Measurements from ENCODE around the gene VPS4B.

VPS4B gene

DNA sequence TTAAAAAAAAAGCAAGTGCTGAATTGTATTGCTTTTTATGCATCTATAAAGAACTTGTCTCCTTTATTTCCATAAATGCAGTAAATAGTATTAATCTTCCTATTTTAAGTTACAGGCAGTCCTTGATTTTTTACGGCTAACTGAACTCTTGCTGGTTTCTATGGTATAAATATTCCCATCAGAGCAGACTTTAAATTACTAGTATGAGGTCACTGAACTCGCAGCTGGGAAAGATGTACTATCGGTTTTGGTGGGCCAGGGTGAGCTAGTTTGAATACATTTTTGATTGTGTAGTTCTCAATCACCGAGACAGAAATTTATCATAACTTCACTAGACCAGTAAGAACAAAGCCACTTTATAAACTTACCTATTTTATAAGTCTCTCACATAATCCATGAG is 34.4 kb downstream of the VPS4B start:
- Histone ChIP-seq H3K9me3 (ENCODE audit: low read length) (no peaks in the 10 kb centered on the region), H3K4me2 (ENCODE audit: low read length) (no peak overlapping the region), H3F3A (ENCODE audit: insufficient read depth, low read length) (no peaks in the 10 kb centered on the region), H3K4me3 (ENCODE audit: low read depth, low read length, poor library complexity, severe bottlenecking) (no peak overlapping the region), H3K27ac (ENCODE audit: low read depth, low read length, poor library complexity, severe bottlenecking) (no peak overlapping the region), H2AFZ (ENCODE audit: low read length) (no peak overlapping the region), H4K20me1 (ENCODE audit: insufficient read depth, low read length) (no peaks in the 10 kb centered on the region), H3K9ac (ENCODE audit: low read length) (no peak overlapping the region), H3K27me3 (ENCODE audit: insufficient read depth, low read length) (no peaks in the 10 kb centered on the region), H3K79me2 (ENCODE audit: insufficient read depth, low read length) (no peaks in the 10 kb centered on the region), H3K4me1 (ENCODE audit: insufficient read depth, low read length, severe bottlenecking) (no peaks in the 10 kb centered on the region), H3K9me2 (ENCODE audit: low read depth, low read length) (no peaks in the 10 kb centered on the region), H3K36me3 (ENCODE audit: insufficient read depth, low read length) (peaks cover 26% of the 10 kb centered on the region)
- TF ChIP-seq, protein P1, sequence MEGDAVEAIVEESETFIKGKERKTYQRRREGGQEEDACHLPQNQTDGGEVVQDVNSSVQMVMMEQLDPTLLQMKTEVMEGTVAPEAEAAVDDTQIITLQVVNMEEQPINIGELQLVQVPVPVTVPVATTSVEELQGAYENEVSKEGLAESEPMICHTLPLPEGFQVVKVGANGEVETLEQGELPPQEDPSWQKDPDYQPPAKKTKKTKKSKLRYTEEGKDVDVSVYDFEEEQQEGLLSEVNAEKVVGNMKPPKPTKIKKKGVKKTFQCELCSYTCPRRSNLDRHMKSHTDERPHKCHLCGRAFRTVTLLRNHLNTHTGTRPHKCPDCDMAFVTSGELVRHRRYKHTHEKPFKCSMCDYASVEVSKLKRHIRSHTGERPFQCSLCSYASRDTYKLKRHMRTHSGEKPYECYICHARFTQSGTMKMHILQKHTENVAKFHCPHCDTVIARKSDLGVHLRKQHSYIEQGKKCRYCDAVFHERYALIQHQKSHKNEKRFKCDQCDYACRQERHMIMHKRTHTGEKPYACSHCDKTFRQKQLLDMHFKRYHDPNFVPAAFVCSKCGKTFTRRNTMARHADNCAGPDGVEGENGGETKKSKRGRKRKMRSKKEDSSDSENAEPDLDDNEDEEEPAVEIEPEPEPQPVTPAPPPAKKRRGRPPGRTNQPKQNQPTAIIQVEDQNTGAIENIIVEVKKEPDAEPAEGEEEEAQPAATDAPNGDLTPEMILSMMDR (IDR thresholded peaks at IDR 0.05; ENCODE audit: low read length): no peak
- no peak for TF ChIP-seq EZH2 (IDR thresholded peaks at IDR 0.05; ENCODE audit: borderline replicate concordance, low read length)

DNA sequence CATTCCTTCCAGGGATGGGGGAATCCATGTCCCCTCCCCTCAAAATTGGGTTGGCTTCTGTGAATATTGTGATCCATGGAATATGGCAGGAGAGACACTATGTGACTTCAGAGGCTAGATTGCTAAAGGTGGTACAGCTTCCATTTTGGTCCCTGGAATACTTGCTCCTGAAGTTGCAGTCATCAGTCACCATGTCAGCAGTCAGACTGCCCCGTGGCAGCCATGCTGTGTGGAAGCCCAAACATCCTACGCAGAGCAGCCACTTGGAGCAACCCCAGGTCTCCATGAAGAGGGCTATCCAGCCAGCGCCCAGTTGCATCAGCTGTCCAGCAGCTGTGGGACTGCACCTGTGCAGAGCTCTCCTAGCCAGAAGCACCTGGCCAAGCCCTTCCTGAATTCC is 39.4 kb downstream of the VPS4B start:
- TF ChIP-seq, protein P1 (IDR thresholded peaks at IDR 0.05; ENCODE audit: low read length): no peak
- no peak for TF ChIP-seq EZH2 (IDR thresholded peaks at IDR 0.05; ENCODE audit: borderline replicate concordance, low read length)

GRCh38 chr18:63379639-63379962 is 42.7 kb downstream of the VPS4B start:
- H2AFZ ChIP-seq (ENCODE audit: low read length): no peak overlapping the region
- H3K9me2 ChIP-seq (ENCODE audit: low read depth, low read length): no peaks in the 10 kb centered on the region
- H3K79me2 ChIP-seq (ENCODE audit: insufficient read depth, low read length): no peaks in the 10 kb centered on the region
- no peaks in the 10 kb centered on the region for H4K20me1 ChIP-seq (ENCODE audit: insufficient read depth, low read length)
- TF ChIP-seq, protein P1 (IDR thresholded peaks at IDR 0.05; ENCODE audit: low read length): no peak
- no peak for TF ChIP-seq EZH2 (IDR thresholded peaks at IDR 0.05; ENCODE audit: borderline replicate concordance, low read length)
- no peak overlapping the region for H3K27ac ChIP-seq (ENCODE audit: low read depth, low read length, poor library complexity, severe bottlenecking)
- no peaks in the 10 kb centered on the region for H3K36me3 ChIP-seq (ENCODE audit: insufficient read depth, low read length)
- H3K9me3 ChIP-seq (ENCODE audit: low read length): no peaks in the 10 kb centered on the region
- H3K4me1 ChIP-seq (ENCODE audit: insufficient read depth, low read length, severe bottlenecking): no peaks in the 10 kb centered on the region
- H3F3A ChIP-seq (ENCODE audit: insufficient read depth, low read length): no peaks in the 10 kb centered on the region
- H3K4me3 ChIP-seq (ENCODE audit: low read depth, low read length, poor library complexity, severe bottlenecking): no peak overlapping the region
- H3K4me2 ChIP-seq (ENCODE audit: low read length): no peak overlapping the region
- no peaks in the 10 kb centered on the region for H3K27me3 ChIP-seq (ENCODE audit: insufficient read depth, low read length)
- no peak overlapping the region for H3K9ac ChIP-seq (ENCODE audit: low read length)

More for the DNA sequence above, 39.4 kb downstream of the VPS4B start:
- H3K9ac ChIP-seq (ENCODE audit: low read length): no peak overlapping the region
- no peaks in the 10 kb centered on the region for H3K36me3 ChIP-seq (ENCODE audit: insufficient read depth, low read length)
- no peaks in the 10 kb centered on the region for H4K20me1 ChIP-seq (ENCODE audit: insufficient read depth, low read length)
- no peak overlapping the region for H3K27ac ChIP-seq (ENCODE audit: low read depth, low read length, poor library complexity, severe bottlenecking)
- no peak overlapping the region for H2AFZ ChIP-seq (ENCODE audit: low read length)
- no peaks in the 10 kb centered on the region for H3F3A ChIP-seq (ENCODE audit: insufficient read depth, low read length)
- H3K79me2 ChIP-seq (ENCODE audit: insufficient read depth, low read length): no peaks in the 10 kb centered on the region
- H3K4me2 ChIP-seq (ENCODE audit: low read length): no peak overlapping the region
- H3K9me3 ChIP-seq (ENCODE audit: low read length): no peaks in the 10 kb centered on the region
- H3K9me2 ChIP-seq (ENCODE audit: low read depth, low read length): no peaks in the 10 kb centered on the region
- H3K4me3 ChIP-seq (ENCODE audit: low read depth, low read length, poor library complexity, severe bottlenecking): no peak overlapping the region
- no peaks in the 10 kb centered on the region for H3K4me1 ChIP-seq (ENCODE audit: insufficient read depth, low read length, severe bottlenecking)
- H3K27me3 ChIP-seq (ENCODE audit: insufficient read depth, low read length): no peaks in the 10 kb centered on the region
